HG02623 (cell line): Measurements from ENCODE around the gene ATXN3.
A peak's percentile ranks its signal among the peaks of the same experiment; 100 is the strongest.
"Not testable (repeated sequence)": the region's sequence is repeated elsewhere in the genome, so short reads cannot be mapped to it uniquely, and the experiment has no call there.

ENCODE experiments used
- ATAC-seq: cut with Tn5 transposase; IDR thresholded peaks from one replicate; pipeline ENCODE4 v1.9.1; 2021; ENCODE audit warnings: moderate library complexity; ENCODE audit not compliant: unreplicated experiment

Gene ATXN3

GRCh38 chr14:92074555-92074954, 31.8 kb downstream of the ATXN3 start:
- no peak for ATAC-seq

- ATAC-seq: no peak
Measured at GRCh38 chr14:92058006-92058917, 48.1 kb downstream of the ATXN3 start.

- ATAC-seq: no peak
Measured at GRCh38 chr14:92049781-92050180, 56.6 kb downstream of the ATXN3 start.

- ATAC-seq: not testable (repeated sequence)
Measured at GRCh38 chr14:92049221-92049620, 57.2 kb downstream of the ATXN3 start.

GRCh38 chr14:92045904-92046303, 60.5 kb downstream of the ATXN3 start:
- not testable (repeated sequence) for ATAC-seq

GRCh38 chr14:92041766-92042165, 64.6 kb downstream of the ATXN3 start:
- ATAC-seq: not testable (repeated sequence)

GRCh38 chr14:92041203-92041602, 65.2 kb downstream of the ATXN3 start:
- ATAC-seq: no peak

GRCh38 chr14:92040431-92041051, 65.8 kb downstream of the ATXN3 start:
- ATAC-seq: no peak

- ATAC-seq: peak; percentile 96
Measured at GRCh38 chr14:92039719-92040430, 66.5 kb downstream of the ATXN3 start, which contains the start of gene TRIP11. TSS of gene TRIP11 (minus strand) at chr14:92040059. CDS start at chr14:92039685, 374 bp downstream.

GRCh38 chr14:92039063-92039718, 67.2 kb downstream of the ATXN3 start:
- peak; percentile 3 for ATAC-seq

GRCh38 chr14:92037989-92038388, 68.4 kb downstream of the ATXN3 start:
- no peak for ATAC-seq

- ATAC-seq: no peak
Measured at GRCh38 chr14:92035890-92036289, 70.5 kb downstream of the ATXN3 start.

- no peak for ATAC-seq
Measured at GRCh38 chr14:92033906-92034687, 72.3 kb downstream of the ATXN3 start.

- no peak for ATAC-seq
Measured at GRCh38 chr14:92033433-92033832, 72.9 kb downstream of the ATXN3 start.

- no peak for ATAC-seq
Measured at GRCh38 chr14:92026548-92027190, 79.7 kb downstream of the ATXN3 start.

- ATAC-seq: no peak
Measured at GRCh38 chr14:92022036-92022435, 84.3 kb downstream of the ATXN3 start.

GRCh38 chr14:92021523-92021922, 84.9 kb downstream of the ATXN3 start:
- no peak for ATAC-seq

- ATAC-seq: no peak
Measured at GRCh38 chr14:92014040-92014439, 92.3 kb downstream of the ATXN3 start.

- ATAC-seq: no peak
Measured at GRCh38 chr14:92012121-92012748, 94.1 kb downstream of the ATXN3 start.
